Stimulated activated CD8-positive, alpha-beta memory T cell treated with anti-CD3 and anti-CD28 coated beads, Interleukin-15, amount 100 ng/mL, for 24 hours (primary cell): Measurements from ENCODE around the gene ZNF428.
"Not testable (repeated sequence)": the region's sequence is repeated elsewhere in the genome, so short reads cannot be mapped to it uniquely, and the experiment has no call there.

Experiments used
- DNase-seq: peaks from one replicate; pipeline ENCODE4 v3.0.0-alpha.2; 2020; ENCODE audit warnings: low read depth

Gene ZNF428

GRCh38 chr19:43639519-43640423 is 20.3 kb upstream of the ZNF428 start, which contains the start of gene CADM4:
CADM4 (minus strand) TSS chr19:43639850; CDS start chr19:43639790, 60 bp downstream.
- DNase-seq: peak; percentile 20

DNA sequence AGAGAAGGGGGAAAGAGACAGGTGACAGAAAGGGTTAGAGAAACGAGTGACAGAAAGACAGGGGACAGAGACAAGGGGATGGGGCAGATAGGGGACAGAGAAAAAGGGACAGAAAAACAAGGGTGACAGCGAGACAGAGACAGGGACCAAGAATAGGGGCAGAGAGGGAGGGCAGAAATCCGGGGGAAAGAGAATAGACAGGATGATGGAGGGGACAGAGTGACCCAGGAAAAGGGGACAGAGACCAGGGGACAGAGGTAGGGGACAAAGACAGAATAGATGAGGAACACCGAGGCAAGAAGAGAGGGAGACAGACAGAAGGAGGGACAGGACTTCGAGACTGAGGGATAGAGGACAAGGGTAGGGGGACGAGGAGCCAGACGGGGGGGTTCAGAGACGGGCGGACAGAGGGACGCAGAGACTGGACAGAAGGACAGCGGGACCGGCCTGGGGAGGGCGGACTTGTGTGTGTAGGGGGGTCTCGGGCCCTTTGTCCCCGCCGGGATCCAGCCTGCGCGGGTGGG is 19.6 kb upstream of the ZNF428 start:
- DNase-seq: no peak

DNA sequence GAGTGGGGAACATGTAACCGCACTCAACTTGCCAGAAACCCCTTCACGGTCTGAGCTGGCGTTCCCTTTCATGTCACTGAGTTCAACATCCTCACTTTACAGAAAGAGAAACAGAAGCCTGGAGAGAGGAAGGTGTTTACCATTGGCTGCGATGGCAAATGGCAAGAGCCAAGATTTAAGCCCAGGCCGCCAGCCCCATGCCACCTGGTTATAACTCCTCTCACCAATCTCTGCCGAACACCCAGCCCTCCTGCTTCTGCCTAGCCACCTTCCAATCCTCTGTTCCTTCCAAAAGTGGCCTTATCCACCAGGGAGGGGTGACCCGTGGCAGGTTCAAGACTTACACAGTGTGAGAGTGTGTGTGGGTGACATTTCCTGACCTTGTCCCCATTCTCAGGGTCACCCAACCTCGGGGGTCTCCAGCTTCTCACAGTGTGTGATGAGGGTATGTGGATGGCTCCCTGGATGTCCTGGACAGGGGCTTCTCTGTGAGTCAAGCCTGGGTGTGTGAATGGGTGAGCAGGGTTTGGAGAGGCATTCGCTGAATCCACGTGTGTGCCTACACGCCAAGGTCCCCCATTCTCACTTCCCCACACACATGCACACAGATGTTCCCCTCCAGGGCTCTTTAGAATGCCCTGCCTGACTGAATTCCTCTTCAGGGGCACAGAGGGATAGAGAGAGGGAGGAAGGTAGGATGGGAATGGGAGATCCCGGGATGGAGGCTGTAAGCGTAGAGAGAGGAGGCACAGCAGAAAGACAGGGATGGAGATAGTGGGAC is 19.0 kb upstream of the ZNF428 start:
- DNase-seq: no peak

DNA sequence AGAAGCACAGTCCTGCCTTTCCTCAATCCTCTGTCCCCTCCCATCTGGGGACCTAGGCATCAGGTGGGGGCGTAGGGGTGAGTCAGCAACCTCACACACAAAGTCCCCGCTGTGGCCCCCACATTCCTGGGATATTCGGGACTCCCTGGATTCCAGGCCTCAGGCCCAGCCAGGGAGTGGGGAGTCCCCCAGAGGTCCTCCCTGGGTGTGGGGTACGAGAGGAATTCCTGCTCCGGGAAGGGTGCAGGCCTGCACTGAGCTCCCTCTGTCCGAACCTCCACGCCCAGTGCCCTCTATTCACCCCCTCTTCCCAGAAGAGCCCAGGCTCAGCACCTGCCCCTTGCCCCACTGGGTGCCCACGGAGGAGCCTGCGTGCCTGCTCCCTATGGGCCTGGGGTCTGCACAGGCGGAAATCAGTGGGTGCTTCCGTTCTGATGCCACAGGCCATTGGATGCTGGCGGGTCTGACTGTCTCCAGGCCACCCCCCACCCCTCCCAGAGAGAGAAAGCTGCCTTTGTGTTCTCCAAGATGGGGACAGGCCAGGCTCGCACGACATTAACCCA is 16.8 kb upstream of the ZNF428 start:
- no peak for DNase-seq

GRCh38 chr19:43635561-43635940 is 16.1 kb upstream of the ZNF428 start:
- DNase-seq: not testable (repeated sequence)

DNA sequence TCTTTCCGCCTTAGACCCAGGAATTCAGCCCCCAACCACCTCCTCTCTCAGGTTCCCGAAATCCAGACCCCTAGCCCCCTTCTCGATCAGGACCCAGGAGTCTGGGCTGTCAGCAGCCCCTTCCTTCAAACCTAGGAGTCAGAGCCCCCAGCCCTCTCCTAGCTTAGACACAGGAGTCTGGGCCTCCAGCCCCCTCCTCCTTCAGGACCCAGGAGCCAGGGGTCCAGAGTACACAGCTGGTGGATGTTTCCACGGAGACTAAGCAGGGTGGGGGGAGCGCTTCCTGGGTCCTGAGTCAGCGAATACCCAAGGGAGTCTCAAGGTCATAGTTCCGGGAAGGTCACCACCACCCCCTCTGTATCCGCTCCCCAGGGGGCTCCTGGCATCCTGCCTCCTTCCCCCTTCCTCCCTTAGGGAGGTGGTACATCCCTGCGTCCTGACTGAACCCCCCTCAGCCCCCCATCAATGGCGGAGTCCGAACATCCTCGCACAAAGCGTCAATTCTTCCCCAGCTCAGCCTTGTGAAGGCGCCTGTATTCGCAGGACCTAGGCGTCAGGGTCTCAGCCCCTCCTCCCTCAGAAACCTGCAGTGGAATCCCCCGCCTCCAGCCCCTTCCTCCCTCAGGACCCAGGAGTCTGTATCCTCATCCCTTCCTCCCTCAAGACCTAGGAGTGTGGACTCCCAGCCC is 15.6 kb upstream of the ZNF428 start:
- no peak for DNase-seq

- no peak for DNase-seq
Measured at GRCh38 chr19:43634506-43634871, 15.1 kb upstream of the ZNF428 start.

DNA sequence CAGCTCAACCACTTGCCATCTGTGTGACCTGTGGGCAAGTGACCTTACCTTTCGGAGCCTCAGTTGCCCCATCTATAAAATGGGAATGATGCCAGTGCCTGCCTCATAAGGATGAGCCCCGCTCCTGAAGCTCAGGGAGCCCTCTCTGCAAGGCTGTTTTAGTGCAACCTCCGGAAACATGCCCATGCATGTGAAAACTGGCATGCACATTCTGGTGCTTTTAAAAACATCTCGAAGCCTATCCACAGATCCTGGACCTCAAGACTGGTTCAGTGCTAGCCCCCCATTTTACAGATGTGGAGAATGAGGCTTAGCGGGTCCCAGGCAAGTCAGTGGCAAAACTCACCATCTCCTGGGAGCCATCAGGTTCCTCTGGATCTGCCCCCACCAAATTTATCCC is 14.6 kb upstream of the ZNF428 start:
- DNase-seq: no peak

DNA sequence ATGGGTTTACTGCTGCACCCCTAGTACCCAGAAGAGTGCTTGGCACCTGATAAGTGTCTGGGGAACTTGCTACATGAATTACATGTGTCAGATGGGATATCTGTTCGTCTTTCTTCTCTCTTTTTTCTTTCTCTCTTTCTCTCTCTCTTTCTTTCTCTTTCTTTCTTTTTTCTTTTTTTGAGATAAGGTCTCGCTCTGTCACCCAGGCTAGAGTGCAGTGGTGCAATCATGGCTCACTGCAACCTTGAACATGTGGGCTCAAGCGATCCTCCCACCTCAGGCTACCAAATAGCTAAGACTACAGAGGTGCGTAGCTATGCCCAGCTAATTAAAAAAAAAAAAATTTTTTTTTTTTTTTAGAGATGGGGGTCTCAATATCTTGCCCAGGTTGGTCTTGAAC is 14.1 kb upstream of the ZNF428 start:
- no peak for DNase-seq

GRCh38 chr19:43631491-43631890 is 12.1 kb upstream of the ZNF428 start:
- DNase-seq: no peak

- DNase-seq: no peak
Measured at GRCh38 chr19:43628646-43629326, 9.4 kb upstream of the ZNF428 start.

- DNase-seq: no peak
Measured at GRCh38 chr19:43626838-43627237, 7.4 kb upstream of the ZNF428 start.

- DNase-seq: no peak
Measured at GRCh38 chr19:43625918-43626579, 6.6 kb upstream of the ZNF428 start.

DNA sequence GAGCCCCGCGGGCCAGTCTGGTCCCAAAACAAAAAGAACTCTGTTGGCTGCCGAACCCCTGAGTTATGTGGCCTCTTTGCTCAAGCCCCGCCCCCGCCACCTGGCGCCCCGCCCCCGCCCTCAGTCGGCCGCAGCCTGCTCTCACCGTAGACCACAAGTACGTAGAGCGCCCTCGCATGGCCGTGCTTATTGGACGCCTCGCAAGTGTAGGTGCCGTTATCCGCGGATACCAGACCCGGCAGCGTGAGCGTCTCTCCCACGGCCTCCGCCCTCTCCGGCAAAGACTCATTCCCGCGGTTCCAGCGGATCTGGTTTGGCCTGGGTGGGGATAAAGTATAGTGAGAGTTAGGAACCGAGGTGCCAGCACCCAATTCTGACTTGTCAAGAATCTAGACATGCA is 5.5 kb upstream of the ZNF428 start:
- peak; percentile 56 for DNase-seq

- no peak for DNase-seq
Measured at GRCh38 chr19:43623889-43624670, 4.7 kb upstream of the ZNF428 start.

GRCh38 chr19:43622956-43623355 is 3.5 kb upstream of the ZNF428 start:
- DNase-seq: no peak

GRCh38 chr19:43622070-43622469 is 2.6 kb upstream of the ZNF428 start:
- DNase-seq: no peak

DNA sequence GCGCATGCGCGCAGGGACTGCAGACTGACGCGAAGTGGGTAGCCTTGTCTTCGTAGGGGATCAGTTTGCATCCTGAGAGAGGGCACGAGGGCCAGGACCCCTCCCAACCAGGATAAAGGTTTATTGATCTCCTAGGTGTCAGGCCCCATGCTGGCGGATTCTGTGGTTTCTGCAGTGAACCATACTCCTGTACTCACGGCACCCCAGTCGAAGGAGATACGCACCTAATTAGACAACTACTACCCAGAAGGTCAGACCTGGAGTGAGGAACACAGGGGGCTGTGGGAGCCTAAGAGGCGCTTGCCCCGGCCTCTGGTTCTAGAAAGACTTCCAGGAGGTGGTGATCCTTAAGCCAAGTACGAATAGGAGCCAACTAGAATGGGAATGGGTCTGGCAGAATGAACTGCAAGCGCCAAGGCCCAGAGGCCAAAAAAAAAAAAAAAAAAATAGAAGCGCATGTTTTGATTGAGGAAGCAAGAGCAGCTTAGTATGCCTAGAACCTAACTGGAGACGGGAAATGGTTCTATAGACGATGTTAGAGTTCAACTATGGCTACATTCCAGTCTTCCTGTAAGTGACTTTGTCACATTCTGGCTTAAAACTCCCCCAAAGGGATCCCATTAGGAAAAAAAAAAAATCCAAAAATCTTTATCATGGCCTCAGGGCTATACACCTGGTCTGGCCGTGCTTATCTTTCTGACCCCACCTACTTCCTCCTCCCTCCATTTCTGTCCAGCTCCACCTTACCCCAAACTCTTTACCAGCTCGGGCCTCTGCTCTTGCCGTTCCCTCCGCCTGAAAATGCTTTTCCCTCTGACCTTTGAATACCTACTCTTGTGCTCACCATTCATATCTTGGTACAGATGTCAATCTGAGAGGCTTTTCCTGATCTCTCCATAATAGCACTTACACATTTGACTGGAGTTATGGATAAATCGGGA is 902 bp upstream of the ZNF428 start:
- DNase-seq: peak; percentile 72

DNA sequence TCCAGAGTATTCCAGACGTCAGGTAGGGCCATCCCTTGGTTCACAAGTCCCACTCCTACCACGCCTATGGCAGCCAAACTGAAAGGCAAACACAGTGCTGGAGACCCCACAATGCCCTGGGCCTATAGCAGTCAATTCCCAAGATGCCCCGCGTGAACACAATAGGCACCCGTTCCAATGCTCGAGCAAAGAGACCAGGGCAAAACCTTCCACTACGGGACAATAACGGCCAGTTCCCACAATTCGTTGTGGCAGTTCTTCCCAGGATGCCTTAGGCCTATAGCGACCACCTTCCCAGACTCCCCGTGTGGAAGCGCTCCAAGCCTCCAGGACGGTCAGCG is 538 bp downstream of the ZNF428 start:
- no peak for DNase-seq
